ENCODE data around the gene COMMD3.

The COMMD3 gene

DNA sequence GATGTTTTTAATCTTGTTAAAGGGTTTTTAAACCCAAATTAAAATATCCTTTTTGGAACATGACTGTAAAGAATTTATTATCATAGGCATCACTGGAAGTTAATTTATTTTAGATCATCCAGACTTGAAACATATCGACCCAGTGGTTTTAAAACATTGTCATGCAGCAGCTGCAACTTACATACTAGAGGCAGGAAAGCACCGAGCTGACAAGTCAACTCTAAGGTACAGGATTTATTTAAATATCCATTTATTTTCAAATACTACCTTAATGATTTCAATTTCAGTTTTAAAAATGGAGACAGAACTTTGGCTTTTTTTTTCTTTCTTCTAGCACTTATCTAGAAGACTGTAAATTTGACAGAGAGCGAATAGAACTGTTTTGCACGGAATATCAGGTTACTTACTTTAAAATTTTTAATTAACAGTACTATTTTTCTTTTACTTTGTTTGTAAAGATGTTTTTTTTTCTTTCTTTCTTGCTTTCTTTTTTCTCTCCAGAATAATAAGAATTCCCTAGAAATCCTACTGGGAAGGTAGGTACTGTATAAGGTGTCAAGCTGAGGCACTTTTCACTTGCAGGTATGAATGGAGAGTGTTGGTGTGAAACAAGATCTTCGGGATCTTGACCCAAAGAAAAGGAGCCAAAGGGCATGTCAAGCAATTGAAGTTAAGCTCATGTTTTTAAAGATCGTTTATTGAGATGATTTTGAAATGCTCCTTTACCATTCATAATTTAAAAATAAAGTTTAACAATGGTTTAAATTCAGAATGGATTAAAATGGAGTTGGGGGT lies 1.8 kb downstream of the COMMD3 start:
- ChIA-PET POLR2A (no interaction called here), CTCF (no interaction called here)
- TF ChIP-seq, protein P1, sequence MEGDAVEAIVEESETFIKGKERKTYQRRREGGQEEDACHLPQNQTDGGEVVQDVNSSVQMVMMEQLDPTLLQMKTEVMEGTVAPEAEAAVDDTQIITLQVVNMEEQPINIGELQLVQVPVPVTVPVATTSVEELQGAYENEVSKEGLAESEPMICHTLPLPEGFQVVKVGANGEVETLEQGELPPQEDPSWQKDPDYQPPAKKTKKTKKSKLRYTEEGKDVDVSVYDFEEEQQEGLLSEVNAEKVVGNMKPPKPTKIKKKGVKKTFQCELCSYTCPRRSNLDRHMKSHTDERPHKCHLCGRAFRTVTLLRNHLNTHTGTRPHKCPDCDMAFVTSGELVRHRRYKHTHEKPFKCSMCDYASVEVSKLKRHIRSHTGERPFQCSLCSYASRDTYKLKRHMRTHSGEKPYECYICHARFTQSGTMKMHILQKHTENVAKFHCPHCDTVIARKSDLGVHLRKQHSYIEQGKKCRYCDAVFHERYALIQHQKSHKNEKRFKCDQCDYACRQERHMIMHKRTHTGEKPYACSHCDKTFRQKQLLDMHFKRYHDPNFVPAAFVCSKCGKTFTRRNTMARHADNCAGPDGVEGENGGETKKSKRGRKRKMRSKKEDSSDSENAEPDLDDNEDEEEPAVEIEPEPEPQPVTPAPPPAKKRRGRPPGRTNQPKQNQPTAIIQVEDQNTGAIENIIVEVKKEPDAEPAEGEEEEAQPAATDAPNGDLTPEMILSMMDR (IDR thresholded peaks at IDR 0.05; ENCODE audit: control extremely low read depth, extremely low read depth, low read depth, missing control alignments), result no peak
- DNase-seq (ENCODE audit: extremely low spot score), result no peak

DNA sequence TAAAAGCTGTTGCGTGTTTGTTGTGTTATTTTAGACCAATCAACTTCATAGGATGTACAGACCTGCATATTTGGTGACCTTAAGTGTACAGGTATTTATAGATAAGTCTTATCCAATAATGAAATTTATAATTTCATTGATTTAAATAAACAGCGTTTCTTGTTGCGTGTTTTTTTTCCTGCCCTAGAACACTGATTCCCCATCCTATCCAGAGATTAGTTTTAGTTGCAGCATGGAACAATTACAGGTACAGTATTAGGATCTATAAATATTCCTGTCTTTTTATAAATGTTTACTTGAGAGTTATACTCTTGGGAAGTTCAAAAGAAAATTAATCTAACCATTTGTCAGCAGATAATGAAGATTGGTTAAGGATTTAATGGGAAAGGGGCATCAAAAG lies 2.6 kb downstream of the COMMD3 start:
- TF ChIP-seq, protein P1 (IDR thresholded peaks at IDR 0.05; ENCODE audit: control extremely low read depth, extremely low read depth, low read depth, missing control alignments), result no peak
- POLR2A ChIA-PET, result no interaction called here
- CTCF ChIA-PET, result no interaction called here
- no peak for DNase-seq (ENCODE audit: extremely low spot score)

DNA sequence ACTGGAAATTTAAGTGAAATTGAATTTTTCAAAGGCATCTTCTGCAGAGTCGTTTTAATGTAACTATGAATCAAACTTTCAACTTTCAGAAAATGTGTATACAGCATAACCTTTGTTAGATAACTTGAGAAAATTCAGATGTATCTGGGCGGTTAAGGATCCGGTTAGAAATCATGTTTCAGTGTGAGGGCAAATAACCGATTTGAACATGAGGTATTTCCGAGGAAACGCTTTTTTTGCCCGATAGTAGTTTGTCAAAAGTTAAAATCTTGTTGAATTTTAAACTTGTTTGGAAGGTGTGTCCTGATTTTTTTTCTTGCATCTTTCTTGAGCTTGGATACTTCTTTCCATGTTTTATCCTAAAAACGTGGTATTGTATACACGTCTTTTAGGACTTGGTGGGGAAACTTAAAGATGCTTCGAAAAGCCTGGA lies 3.4 kb downstream of the COMMD3 start:
- DNase-seq (ENCODE audit: extremely low spot score), result no peak
- TF ChIP-seq, protein P1 (IDR thresholded peaks at IDR 0.05; ENCODE audit: control extremely low read depth, extremely low read depth, low read depth, missing control alignments), result no peak
- CTCF ChIA-PET, result interaction anchor here (0.8 to 0.9 kb wide), 2 partner anchors 9 to 21 kb away, joined by 3 read pairs; no protein-coding TSS in a partner anchor
- POLR2A ChIA-PET, result no interaction called here

DNA sequence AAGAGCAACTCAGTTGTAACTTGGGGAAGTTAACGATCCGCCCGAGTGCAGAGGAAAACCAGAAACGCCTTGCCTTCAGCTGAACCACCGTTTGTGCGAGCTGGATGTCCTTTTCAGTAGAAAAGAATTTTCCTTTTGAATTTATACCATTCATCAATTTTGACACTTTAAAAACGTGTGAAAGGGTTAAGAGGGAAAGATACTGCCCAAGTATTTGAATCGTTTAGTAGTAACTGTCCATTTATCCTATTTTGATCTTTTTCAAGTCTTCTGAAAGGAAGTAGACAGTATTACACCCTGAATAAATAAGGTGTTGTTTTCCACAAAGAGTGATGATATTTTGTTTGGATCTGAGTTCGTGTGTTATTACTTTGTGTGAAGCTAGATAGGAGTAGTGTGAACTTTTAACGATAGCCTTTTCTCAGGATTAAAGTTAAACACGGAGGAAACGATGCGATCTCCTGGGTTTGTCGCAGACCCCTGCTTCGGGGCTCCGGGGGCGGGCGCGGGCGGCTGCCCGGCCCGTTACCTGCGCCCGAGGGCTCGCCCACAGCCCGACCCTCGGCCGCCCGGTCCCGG lies 3.9 kb downstream of the COMMD3 start:
- DNase-seq (ENCODE audit: extremely low spot score), result no peak
- ChIA-PET POLR2A (no interaction called here), CTCF (interaction anchor here (0.8 to 0.9 kb wide), 2 partner anchors 10 to 21 kb away, joined by 3 read pairs; no protein-coding TSS in a partner anchor)
- TF ChIP-seq, protein P1 (IDR thresholded peaks at IDR 0.05; ENCODE audit: control extremely low read depth, extremely low read depth, low read depth, missing control alignments), result no peak

DNA sequence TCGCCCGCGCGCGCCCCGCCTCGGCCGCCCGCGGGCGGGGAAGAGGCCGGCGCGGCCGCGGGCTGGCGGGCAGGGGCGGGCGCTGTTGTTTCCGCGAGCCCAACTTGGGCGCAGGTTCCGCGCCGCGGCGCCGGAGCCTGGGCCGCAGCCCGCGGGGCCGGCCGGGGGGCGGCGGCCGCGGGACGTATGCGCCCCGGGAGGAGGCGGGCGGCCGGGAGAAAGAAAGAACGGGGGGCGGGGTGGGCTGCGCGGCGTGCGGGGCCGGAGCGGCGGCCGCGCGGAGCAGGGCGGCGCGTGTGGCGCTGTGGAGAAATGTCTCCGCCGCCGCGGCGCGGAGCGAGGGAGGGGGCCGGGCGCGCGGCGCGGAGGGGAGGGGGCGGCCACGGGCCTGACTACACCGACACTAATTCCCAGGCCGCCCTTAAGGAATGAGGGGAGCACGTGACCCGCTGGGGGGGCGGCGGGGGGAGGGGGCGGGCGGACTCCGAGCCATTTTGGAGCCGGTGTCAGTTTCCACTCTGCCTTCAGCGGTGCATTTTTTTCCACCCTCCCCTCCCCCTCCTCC lies 4.5 kb downstream of the COMMD3 start, which contains the start of gene BMI1:
TSS of gene BMI1 (plus strand) at position 509 of the 565 bp plus-strand sequence. CDS start 5,351 bp downstream, outside the sequence.
- ChIA-PET CTCF (no interaction called here), POLR2A (no interaction called here)
- TF ChIP-seq, protein P1 (IDR thresholded peaks at IDR 0.05; ENCODE audit: control extremely low read depth, extremely low read depth, low read depth, missing control alignments), result no peak
- peak; percentile 71 for DNase-seq (ENCODE audit: extremely low spot score)

DNA sequence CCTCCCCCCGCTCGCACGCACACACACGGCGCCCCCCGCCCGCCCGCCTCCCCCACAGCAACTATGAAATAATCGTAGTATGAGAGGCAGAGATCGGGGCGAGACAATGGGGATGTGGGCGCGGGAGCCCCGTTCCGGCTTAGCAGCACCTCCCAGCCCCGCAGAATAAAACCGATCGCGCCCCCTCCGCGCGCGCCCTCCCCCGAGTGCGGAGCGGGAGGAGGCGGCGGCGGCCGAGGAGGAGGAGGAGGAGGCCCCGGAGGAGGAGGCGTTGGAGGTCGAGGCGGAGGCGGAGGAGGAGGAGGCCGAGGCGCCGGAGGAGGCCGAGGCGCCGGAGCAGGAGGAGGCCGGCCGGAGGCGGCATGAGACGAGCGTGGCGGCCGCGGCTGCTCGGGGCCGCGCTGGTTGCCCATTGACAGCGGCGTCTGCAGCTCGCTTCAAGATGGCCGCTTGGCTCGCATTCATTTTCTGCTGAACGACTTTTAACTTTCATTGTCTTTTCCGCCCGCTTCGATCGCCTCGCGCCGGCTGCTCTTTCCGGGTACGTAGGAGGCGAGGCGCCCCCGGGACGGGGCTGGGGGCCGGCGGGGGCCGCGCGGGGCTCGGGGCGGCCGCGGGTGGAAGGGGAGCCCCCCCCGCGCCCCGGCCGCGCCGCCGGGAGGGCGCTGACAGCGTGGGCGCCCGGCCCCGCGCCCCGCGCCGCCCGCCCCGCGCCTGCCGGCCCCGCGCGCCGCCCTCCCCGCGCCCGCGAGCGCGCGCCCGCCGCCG lies 5.2 kb downstream of the COMMD3 start:
- TF ChIP-seq, protein P1 (IDR thresholded peaks at IDR 0.05; ENCODE audit: control extremely low read depth, extremely low read depth, low read depth, missing control alignments), result no peak
- POLR2A ChIA-PET, result no interaction called here
- CTCF ChIA-PET, result no interaction called here
- peak; percentile 61 for DNase-seq (ENCODE audit: extremely low spot score)

Measured in GM10248 (cell line).